ENCODE data around the gene ISM1.

The ISM1 gene

DNA sequence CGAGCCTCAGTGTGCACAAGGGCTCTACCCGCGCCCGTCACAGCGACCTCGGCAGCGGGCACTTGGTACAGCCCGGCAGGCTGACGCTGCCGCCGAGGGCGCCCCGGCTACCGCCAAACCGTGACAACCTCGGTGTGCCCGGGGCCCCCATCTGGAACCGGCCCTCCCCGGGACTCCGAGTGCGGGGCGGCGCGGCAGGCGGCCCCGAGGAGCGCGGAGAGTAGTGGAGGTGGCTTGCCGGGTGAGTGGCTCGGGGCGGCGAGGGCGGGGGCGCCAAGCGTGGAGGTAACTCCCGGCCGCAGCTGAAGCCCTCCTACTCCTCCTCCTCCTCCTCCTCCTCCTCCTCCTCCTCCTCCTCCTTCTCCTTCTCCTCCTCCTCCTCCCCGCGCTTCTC is at the start of gene ISM1:
Gene ISM1 (plus strand): TSS at position 371 of the 394 bp plus-strand sequence. CDS start 503 bp downstream, outside the sequence.
- no peak for DNase-seq (ENCODE audit: low read depth)

DNA sequence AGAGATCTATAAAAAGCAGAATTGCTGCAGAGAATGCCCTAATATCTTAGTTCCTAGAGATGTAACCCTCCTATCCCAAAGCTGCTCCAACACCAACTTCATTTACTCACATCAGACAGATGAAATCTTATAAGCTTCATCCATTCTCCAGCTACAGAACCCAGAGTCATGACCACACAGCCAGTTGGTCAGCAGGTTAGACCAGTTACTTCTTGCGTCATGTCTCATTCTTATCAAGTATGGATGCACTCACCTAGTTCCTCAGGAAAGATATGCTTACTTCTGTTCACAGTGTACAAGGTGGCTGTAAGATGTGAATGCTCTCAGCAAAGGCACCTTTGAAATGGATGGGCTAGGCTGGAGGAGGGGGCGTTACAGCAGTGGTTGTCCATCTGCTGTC is 47.9 kb upstream of the ISM1 start:
- no peak for DNase-seq (ENCODE audit: low read depth)

DNA sequence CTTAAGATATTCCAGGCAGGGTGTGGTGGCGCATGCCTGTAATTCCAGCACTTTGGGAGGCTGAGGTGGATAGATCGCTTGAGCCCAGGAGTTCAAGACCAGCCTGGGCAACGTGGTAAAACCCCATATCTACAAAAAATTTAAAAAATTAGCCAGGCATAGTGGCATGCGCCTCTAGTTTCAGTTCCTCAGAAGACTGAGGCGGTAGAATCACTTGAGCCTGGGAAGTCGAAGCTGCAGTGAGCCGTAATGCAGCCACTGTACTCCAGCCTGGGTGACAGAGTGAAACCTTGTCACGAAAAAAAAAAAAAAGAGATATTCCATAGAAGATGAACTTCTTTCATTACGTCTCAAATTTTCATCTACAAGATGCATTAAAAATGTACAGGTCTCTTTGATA is 46.7 kb upstream of the ISM1 start:
- no peak for DNase-seq (ENCODE audit: low read depth)

DNA sequence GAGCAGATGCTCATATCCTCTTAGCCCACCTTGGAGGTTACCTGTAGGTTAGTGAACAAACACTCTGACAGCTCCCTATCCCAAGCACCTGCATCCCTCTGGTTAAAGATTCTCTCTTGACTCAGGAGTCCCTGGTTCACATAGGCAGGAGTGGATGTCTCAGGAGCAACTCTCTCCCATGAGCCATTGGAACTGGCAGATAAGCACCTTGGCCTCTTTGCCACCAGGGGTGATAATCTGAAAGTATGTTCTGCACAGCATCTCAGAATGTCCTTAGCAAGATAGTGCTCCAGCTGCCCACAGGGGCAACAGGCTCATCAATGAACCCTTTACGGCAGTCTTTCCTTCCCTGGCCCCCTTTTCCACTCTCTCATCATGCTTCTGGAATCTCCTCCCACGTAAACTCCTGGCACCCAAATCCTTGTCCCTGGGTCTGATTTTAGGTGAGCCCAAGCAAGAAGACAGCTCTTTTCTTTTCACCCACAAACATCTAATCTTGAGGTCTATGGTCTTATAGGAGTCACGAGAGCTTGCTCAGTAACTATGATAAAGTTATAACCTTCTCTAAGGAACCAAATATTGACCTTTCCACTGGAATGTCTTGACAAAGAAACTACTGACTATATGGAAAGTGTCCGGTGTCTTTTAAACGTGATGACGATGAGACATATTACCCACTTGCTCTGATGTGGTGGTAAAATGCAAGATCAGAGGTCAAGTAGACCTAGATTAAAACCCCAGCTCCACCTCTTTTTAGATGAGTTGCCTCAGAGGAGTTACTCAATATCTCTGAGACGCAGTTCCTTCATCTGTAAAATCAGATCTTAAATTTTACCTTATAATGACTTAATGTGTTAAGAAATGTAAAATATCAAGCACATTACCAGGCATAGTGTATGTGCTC is 39.8 kb upstream of the ISM1 start:
- no peak for DNase-seq (ENCODE audit: low read depth)

DNA sequence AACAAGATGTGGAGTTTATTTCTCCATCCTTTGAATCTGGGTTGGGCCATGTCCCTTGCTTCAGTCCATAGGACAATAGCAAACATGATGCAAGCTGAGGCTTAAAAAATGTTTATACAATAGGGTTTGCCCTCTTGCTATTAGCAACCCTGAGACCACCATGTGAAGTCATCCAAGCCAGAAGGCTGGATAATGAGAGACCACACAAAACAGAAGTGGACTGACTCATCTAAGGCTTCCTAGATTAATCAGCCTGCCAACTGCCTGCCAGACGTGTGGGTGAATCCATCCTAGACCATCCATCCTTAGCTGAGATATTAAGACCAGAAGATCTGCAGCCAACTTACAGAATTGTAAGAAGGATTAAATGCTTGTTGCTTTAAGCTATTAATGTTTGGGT is 38.1 kb upstream of the ISM1 start:
- DNase-seq (ENCODE audit: low read depth) = no peak

DNA sequence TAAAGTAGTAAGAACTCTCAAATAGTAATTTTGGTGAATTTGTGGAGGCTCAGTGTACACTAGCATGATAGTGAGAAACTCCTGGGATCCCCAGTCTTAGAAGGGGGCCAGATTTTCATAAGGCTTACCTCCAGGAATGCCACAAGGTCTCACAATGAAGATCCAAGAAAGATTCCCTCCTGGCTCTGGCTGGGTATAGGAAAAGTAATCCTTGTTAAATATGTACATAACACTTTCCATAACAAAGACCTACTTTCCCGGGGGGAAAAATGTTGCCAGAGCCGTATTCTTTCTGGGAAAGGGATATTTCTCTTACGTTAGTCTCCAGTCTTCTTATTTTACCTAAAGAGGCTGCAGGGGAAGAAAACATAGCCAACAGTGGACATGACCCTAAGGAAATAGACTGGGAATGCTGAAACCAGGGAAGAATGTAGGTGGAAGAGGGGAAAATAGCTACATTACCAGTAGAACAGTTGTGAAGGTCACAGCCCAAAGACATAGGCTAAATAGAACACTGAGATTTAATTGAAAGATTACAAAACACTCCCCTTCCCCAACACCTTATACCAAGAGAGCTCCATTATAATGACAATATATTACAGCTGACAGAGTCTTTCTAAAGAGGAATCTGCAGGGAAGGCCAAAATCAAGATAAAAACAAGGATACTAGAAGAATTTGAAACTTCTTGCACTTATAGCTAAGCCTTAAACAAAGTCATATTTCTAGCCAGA is 34.9 kb upstream of the ISM1 start:
- DNase-seq (ENCODE audit: low read depth) = no peak

DNA sequence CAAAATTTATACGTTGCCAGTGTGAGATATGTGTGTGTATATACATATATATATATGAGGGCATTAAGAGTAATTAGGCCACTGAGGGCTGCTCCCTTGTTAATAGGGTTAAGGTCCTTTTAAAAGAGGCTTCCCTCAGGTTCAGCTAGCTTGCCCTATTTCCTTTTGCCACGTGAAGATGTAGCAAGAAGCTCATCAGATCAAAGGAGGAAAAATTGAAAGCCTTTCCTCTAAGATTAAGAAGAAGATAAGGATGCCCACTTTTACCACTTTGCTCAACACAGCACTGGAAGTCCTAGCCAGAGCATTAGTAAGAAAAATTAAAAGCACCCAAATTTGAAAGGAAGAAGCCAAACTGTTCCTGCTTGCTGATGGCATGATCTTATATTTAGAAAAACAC is 33.2 kb upstream of the ISM1 start:
- DNase-seq (ENCODE audit: low read depth) = no peak

DNA sequence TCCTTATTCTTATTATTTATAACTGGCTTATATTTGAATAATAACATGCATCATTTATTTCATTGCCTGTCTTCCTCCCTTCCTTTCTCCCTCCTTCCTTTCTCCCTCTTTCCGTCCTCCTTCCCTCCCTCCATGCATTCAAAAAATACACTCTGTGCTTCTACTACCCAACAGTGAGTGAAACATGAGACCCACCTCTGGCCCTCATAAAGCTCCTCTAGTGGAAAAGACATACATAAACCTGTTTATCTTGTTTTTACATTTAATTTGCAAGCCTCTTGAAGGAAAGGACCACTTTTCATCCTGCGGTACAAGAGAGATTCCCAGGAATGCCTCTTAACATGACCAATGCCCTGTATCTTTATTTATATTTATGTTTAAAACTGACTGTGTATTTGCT is 21.8 kb upstream of the ISM1 start:
- no peak for DNase-seq (ENCODE audit: low read depth)

DNA sequence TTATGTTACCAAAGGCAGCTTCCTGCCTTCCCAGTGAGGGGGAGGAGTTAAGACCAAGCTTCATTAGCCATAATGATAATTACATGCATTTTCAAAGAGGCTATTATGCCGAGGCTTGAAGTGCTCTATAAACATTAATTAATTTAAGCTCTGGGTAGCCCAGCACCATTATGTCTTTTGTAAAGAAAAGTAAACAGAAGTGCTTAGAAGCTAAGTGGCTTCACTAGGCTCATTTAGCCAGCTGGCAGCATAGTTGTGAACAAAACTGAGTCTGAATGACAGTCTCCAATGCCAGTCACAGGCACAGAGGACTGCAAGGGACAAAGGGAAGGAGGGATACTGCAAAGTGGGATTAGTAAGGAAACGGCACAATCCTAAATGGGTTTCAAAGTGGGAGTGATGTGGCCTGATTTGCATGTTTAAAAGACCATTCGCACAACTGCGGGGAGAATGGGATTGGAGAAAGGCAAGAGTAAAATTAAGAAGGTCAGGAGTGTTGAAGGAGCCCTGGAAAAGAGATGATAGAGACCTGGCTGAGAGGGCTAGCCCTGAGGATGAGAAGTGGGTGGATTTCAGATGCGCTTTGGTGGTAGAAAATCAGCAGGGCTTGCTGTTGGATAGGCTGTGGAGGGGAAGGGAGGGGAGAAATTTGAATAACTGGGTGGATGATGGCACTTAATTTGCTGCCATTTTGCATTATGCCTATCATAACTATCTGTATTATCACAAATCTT is 20.1 kb upstream of the ISM1 start:
- DNase-seq (ENCODE audit: low read depth) = no peak

DNA sequence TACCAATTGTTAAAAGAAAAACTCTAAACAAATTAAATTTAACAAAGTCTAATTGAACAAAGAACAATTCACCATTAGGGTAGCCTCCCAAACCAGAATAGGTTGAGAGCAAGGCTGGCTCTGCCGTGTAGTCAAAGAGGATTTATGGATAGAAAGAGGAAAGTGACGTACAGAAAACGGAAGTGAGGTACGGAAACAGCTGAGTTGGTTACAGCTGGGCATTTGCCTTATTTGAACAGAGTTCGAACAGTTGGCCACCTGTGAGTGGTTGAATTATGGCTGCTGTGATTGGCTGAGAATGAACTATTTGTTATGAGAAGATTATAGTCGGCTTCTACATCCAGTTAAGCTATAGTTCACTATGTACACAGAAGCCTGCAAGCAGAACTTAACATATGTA is 18.5 kb upstream of the ISM1 start:
- no peak for DNase-seq (ENCODE audit: low read depth)

DNA sequence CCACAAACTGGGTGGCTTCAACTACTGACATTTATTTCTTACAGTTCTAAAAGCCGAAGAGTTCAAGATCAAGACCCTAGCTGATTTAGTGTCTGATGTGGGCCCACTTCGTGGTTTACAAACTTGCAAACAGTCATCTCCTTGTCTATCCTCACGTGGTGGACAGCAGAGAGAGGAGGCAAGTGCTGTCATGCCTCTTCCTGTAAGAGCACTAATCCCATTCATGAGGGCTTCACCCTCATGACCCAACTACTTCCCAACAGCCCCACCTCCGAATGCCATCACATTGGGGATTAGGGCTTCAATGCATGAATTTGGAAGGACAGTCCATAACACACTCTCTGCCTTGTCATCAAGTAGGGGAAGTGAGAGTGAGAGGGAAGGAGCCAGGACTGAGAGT is 15.6 kb upstream of the ISM1 start:
- DNase-seq (ENCODE audit: low read depth) = no peak

DNA sequence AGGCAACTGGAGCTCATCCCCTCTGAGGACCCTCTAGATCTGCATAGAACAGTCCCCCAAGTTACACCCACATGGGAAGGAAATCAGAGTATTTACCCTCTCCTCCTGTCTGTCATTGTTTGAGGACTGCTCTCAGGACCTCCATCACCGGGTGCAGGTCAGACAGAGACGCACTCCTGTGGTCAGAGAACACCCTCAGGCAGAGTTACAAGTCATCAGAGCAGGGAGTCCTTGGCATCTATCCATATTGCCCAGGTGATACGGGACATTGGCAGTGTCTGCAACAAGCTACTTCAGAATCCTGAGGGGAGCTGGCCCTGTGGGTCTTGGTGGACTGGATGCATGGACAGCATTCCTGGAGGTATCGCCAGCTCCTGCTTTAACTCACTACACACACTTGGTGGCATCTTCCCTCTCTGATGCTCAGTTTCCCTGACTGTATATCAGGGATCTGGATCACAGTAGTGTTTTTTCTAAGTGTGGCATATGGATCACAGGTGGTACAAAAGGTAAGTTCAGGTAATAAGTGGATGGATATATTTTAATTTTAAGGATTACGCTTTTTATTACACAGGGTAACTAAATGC is 15.1 kb upstream of the ISM1 start:
- DNase-seq (ENCODE audit: low read depth) = no peak

DNA sequence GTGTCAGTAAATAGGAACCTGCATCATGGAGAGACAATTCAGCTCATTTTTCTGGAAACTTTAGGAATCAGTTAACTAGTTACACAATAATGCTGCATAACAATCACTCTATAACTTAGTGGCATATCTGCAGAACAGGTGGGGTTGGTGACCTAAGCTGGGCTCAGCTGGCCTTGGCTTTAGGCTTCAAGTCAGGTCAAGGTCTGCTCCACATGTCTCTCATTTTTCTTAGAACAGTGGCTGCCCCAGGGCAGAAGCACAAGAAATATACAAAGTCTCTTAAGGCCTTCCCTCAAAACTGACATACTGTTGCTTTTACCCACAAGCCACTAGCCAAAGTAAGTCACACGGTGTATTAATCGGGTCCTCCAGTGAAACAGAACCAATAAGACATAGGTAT is 14.1 kb upstream of the ISM1 start:
- no peak for DNase-seq (ENCODE audit: low read depth)

DNA sequence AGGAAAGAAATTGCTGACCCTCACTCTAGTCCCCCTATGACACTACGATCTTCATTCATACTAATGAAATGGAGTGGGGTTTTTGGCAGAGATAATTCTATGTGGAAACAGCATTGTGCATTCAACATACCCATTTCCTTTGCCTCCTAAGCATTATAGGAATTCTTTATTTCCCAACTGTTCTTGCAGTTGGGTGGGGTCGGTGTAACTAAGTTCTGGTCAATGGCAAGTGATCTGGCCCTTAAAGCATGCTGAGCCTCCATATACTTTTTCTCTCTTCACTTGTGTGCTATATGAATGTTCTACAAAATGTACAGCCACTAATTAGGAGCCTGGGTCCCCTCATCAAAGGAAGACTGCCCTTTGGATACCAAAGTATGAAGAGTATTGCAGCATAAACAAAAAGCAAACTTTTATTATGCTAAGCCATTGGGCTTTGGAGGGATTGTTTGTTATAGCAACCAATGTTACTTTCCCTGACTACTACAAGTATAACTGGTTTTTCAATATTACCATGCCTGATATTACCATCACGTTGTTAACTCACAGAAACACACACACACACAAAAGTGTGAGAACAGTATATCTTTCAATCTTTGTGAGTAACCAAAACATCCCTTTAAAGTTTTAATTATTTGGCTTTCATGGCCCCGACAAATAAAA is 9.0 kb upstream of the ISM1 start:
- DNase-seq (ENCODE audit: low read depth) = no peak

DNA sequence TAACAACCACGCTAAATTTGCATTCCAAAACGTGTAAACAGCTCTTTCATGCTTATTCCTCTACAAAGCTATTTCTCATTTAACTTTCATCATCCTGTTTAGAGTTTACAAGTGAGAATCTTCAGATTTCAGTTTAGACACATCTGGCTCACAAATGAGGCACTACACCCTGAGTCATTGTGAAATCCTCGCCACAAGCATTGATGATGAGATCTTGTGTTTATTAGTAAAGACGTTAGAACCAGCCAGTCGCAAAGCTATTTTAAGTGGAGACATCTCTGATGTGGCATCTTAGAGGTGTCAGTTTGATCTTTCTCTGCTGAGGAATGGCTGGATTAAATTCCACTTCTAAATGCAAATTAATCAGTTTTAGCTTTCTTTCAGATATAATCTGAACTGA is 8.3 kb upstream of the ISM1 start:
- DNase-seq (ENCODE audit: low read depth) = peak; percentile 42

DNA sequence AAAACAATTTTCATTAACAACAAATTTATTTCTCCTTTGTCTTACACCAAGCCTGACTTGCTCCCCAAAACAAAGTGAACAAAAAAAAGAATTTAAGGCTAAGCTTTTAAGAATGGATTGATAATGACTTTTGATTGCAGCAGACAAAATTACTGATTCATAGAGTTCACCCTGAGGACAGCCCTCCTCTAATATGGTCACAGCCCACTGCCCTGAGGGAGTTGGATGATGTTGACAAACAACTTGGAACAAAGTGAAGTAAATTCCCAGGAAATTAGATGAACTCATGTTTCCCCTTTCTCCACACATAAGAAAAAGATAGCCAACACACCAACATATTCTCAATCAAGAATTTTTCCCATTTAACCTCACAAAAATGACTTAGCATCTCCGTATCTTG is 7.7 kb upstream of the ISM1 start:
- no peak for DNase-seq (ENCODE audit: low read depth)

DNA sequence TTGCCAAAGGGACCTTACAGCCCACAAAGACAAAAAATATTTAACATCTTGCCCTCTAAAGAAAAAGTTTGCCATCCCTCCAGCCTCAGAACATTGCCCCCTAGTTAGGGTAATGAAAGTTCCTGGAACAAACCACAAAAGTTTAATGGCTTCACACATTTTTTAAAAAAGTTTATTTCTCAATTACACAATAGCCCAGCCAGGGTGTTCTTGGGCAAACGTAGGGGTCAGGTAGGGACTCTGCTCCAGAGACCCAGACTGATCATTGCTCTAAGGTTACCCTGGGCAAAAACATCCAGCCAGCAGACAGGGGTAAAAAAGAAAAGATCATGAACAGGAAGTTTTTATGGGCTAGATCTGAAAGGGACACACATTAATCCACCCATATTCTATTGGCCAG is 4.5 kb upstream of the ISM1 start:
- no peak for DNase-seq (ENCODE audit: low read depth)

DNA sequence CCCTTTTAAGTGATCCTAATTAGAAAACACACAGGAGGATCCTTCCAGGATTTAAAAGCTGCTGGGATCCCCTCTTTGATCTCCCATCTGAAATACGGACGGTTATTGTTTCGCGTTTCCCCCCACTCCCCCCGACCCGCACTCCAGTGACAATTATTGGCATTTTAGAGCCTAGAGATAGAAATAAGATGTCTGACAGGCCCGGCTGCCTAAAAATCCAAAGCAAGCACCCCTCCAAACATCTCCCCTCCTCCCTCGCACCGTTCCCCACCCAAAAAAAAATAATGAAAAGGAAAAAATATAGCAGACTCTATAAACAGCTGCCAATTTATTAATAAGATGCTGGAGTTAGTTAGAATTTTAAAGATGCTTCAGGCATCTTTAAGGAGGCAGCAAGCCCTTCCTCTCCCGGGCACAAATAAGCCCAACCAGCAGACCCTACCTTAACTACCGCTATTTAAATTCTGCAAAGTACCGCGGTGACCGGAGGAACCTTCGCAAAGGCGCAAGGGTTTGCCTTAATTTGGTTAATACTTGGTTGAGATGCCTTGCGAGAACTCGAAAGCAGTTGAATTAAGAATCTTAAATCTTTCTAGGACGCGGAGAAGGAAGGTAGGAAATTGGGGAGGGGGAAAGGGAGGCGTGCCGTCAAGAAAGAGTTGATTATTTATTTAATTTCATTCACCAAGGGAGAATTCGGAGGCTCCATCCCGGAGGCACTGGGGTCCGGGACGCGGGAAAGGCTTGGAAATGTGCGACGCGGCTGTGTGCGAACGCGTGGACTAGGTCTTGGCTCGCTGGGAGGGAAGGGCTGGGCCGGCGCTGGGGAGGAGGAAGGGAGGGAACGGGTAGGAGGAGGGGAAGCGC is 1.5 kb upstream of the ISM1 start:
- no peak for DNase-seq (ENCODE audit: low read depth)

DNA sequence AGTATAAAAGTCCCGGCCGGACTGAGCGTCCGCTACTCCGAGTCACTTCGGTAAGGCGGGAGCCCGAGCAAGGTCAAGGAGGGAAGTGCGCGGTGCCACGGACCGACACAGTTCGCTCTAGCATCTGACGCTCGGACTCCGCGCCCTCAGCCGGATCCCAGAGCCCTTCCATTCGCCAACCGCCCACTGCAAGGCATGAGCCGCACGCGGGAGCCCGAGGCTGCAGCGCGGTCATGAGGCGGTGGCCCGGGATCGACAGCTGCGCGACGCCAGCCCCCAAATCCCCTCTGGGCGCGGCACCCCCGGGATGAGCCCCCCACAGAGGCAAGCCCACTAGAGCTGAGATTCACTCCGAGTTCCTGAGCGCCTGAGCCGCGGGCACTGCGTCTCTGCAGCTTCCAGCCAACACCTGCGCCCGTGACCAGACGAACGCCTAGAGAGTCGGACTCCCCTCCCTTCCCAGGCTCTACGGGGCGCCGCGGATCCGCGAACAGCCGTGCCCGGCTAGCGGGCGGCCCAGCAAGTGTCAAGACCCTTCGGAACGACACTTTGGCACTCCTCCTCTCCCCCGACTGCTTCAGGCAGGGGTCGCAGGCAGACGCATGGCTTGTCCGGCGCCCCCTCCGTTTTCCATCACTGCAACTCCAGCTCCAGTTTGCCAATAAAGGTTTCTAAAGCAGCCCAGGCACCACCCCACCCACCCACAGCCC is 725 bp upstream of the ISM1 start:
- no peak for DNase-seq (ENCODE audit: low read depth)

DNA sequence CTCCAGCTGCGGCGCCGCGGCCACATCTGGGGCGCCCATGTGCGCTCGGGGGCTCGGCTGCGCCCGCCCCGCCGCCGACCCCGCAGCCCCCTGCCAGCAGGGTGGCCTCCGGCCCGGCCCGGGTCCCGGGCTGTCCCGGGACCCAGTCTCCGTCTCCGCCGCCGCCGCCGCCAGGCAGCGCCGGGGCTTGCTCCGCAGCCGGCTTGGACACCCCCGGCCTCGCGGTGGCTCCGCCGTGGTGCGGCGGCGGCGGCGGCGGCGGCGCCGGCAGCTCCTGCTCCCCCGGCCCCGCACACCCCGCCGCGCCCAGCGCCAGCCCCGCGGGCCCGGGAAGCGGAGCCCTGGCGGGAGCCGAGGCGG is 219 bp downstream of the ISM1 start:
- DNase-seq (ENCODE audit: low read depth) = no peak
